OCI-LY1 (cell line): ENCODE measurements around the gene L3MBTL4.

Experiments
- H2AFZ ChIP-seq: fragments of 200-600 bp; sonication (generic), shearing (Covaris generic); 2 replicates; pipeline ENCODE4 v1.6.0; 2014; ENCODE audit warnings: antibody characterized with exemption, mild to moderate bottlenecking, low read length
- H3F3A ChIP-seq: fragments of 200-600 bp; sonication (generic), shearing (Covaris generic); 2 replicates; pipeline ENCODE4 v1.6.0; 2014; ENCODE audit warnings: mild to moderate bottlenecking, antibody characterized with exemption, low read length, moderate library complexity; ENCODE audit not compliant: insufficient read depth
- H3K27ac ChIP-seq: fragments of 200-600 bp; sonication (generic); 2 replicates; pipeline ENCODE4 v1.5.1; 2014; ENCODE audit warnings: low read length, mixed run types, mild to moderate bottlenecking, low read depth; ENCODE audit not compliant: poor library complexity, severe bottlenecking
- H3K27me3 ChIP-seq: fragments of 200-600 bp; sonication (generic); 2 replicates; pipeline ENCODE4 v1.6.0; 2014; ENCODE audit warnings: antibody characterized with exemption, mild to moderate bottlenecking, low read length, moderate library complexity; ENCODE audit not compliant: insufficient read depth
- H3K36me3 ChIP-seq: fragments of 200-600 bp; sonication (generic); 2 replicates; pipeline ENCODE4 v1.6.1; 2014; ENCODE audit warnings: mild to moderate bottlenecking, antibody characterized with exemption, low read length, moderate library complexity, mixed read lengths; ENCODE audit not compliant: insufficient read depth
- H3K4me1 ChIP-seq: fragments of 200-600 bp; sonication (generic); 2 replicates; pipeline ENCODE4 v1.5.1; 2014; ENCODE audit warnings: mild to moderate bottlenecking, low read length, moderate library complexity; ENCODE audit not compliant: insufficient read depth, severe bottlenecking
- H3K4me2 ChIP-seq: fragments of 200-600 bp; sonication (generic), shearing (Covaris generic); 2 replicates; pipeline ENCODE4 v1.6.1; 2014; ENCODE audit warnings: low read length
- H3K4me3 ChIP-seq: fragments of 200-600 bp; sonication (generic); 2 replicates; pipeline ENCODE4 v1.5.1; 2014; ENCODE audit warnings: low read length, low read depth, mild to moderate bottlenecking, mixed read lengths; ENCODE audit not compliant: poor library complexity, severe bottlenecking
- H3K79me2 ChIP-seq: fragments of 200-600 bp; shearing (Covaris generic); 2 replicates; pipeline ENCODE4 v1.6.1; 2016; ENCODE audit warnings: mixed run types, low read length, mixed read lengths; ENCODE audit not compliant: insufficient read depth
- H3K9ac ChIP-seq: fragments of 200-600 bp; sonication (generic), shearing (Covaris generic); 2 replicates; pipeline ENCODE4 v1.6.1; 2014; ENCODE audit warnings: mild to moderate bottlenecking, low read length, mixed read lengths
- H3K9me2 ChIP-seq: fragments of 200-600 bp; sonication (generic), shearing (Covaris generic); 2 replicates; pipeline ENCODE4 v1.6.1; 2014; ENCODE audit warnings: low read depth, mild to moderate bottlenecking, low read length, mixed read lengths
- H3K9me3 ChIP-seq: fragments of 200-600 bp; shearing (Covaris generic); 2 replicates; pipeline ENCODE4 v1.6.1; 2014; ENCODE audit warnings: low read length, mixed read lengths
- H4K20me1 ChIP-seq: fragments of 200-600 bp; sonication (generic), shearing (Covaris generic); 2 replicates; pipeline ENCODE4 v1.6.0; 2016; ENCODE audit warnings: mild to moderate bottlenecking, low read length; ENCODE audit not compliant: insufficient read depth
- EZH2 ChIP-seq: fragments of 200-600 bp; sonication (generic), shearing (Covaris generic); IDR thresholded peaks from 2 replicates; pipeline ENCODE4 v1.8.0; 2017; ENCODE audit warnings: borderline replicate concordance, mixed run types, mild to moderate bottlenecking, antibody characterized with exemption, low read length, moderate library complexity, mixed read lengths
- TF ChIP-seq, protein P1 (sequence below): fragments of 200-600 bp; sonication (generic), shearing (Covaris generic); IDR thresholded peaks from 2 replicates; pipeline ENCODE4 v1.5.1; 2017; ENCODE audit warnings: mild to moderate bottlenecking, antibody characterized with exemption, low read length, moderate library complexity, mixed read lengths

L3MBTL4 gene

DNA sequence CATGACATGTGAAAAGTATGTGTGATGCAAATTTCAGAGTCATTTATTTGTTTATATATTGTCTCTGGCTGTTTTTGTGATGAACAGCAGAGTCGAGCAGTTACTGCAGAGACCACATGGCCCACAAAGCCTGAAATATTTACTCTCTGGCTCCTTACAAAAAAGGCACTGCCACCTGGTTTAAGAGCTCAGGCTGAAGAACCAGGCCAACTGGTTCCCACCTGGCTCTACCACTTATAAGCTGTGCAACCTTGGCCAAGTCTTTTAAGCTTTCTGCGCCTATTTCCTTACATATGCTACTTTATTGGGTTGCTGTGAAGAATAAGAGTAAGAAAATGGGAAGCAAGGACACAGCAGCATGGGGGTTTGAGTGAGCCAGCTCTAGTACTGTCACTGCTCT, 207.6 kb downstream of the L3MBTL4 start:
- no peak overlapping the region for H3K9ac ChIP-seq
- H3K79me2 ChIP-seq: no peaks in the 10 kb centered on the region
- no peaks in the 10 kb centered on the region for H3K9me3 ChIP-seq
- no peak overlapping the region for H3K27ac ChIP-seq
- no peak overlapping the region for H3K4me3 ChIP-seq
- no peaks in the 10 kb centered on the region for H3K27me3 ChIP-seq
- no peak overlapping the region for H2AFZ ChIP-seq
- no peak overlapping the region for H3K4me2 ChIP-seq
- no peaks in the 10 kb centered on the region for H3K9me2 ChIP-seq
- no peaks in the 10 kb centered on the region for H3F3A ChIP-seq
- no peaks in the 10 kb centered on the region for H3K4me1 ChIP-seq
- TF ChIP-seq EZH2: no peak
- TF ChIP-seq, protein P1, sequence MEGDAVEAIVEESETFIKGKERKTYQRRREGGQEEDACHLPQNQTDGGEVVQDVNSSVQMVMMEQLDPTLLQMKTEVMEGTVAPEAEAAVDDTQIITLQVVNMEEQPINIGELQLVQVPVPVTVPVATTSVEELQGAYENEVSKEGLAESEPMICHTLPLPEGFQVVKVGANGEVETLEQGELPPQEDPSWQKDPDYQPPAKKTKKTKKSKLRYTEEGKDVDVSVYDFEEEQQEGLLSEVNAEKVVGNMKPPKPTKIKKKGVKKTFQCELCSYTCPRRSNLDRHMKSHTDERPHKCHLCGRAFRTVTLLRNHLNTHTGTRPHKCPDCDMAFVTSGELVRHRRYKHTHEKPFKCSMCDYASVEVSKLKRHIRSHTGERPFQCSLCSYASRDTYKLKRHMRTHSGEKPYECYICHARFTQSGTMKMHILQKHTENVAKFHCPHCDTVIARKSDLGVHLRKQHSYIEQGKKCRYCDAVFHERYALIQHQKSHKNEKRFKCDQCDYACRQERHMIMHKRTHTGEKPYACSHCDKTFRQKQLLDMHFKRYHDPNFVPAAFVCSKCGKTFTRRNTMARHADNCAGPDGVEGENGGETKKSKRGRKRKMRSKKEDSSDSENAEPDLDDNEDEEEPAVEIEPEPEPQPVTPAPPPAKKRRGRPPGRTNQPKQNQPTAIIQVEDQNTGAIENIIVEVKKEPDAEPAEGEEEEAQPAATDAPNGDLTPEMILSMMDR: no peak
- H3K36me3 ChIP-seq: no peaks in the 10 kb centered on the region
- no peaks in the 10 kb centered on the region for H4K20me1 ChIP-seq

DNA sequence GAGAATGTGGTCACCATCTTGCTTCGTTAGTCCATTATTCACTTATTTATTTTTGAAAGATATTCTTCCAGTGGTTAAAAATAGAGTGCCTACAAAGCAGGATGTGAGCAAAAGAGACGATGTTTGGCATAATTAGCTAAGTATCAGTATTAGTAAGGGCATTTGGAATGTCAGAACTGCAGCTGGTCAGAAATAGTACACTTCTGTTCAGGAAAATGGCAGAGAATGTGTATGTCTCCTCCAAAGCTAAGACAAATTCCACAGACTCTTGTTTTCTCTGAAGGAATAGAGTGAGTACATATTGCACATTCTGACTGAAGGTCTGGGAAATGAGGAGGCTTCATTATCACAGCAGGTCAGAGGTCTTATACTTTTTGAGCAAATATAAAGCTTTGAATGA, 209.0 kb downstream of the L3MBTL4 start:
- TF ChIP-seq, protein P1: no peak
- TF ChIP-seq EZH2: no peak
- Histone ChIP-seq H3K36me3 (no peaks in the 10 kb centered on the region), H3K27ac (no peak overlapping the region), H3K9me3 (no peaks in the 10 kb centered on the region), H3K9me2 (no peaks in the 10 kb centered on the region), H2AFZ (no peak overlapping the region), H3K79me2 (no peaks in the 10 kb centered on the region), H3K9ac (no peak overlapping the region), H3K27me3 (no peaks in the 10 kb centered on the region), H3F3A (no peaks in the 10 kb centered on the region), H4K20me1 (no peaks in the 10 kb centered on the region), H3K4me2 (no peak overlapping the region), H3K4me3 (no peak overlapping the region), H3K4me1 (no peaks in the 10 kb centered on the region)

DNA sequence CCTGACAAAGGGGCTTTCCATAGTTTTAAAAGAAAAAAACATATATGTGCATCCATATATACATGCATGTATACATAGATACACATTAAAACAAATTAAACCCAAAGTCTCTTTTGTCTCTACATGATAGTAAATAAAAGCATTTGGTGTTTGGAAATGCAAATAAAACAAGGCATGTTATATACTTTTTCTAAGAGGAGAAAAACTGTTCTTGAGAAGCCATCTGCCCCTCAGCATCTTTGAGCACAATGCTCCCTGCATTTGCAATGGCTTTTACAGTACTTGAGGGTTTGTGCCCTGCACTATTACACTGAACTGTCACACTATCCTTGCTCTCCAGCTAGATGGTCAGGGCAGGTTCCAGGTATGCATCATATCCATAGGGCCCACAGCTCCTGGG, 210.2 kb downstream of the L3MBTL4 start:
- H3K4me2 ChIP-seq: no peak overlapping the region
- no peaks in the 10 kb centered on the region for H3K9me2 ChIP-seq
- no peak overlapping the region for H2AFZ ChIP-seq
- no peak overlapping the region for H3K4me3 ChIP-seq
- no peaks in the 10 kb centered on the region for H3K4me1 ChIP-seq
- no peaks in the 10 kb centered on the region for H4K20me1 ChIP-seq
- no peak overlapping the region for H3K27ac ChIP-seq
- H3K27me3 ChIP-seq: no peaks in the 10 kb centered on the region
- no peaks in the 10 kb centered on the region for H3K9me3 ChIP-seq
- TF ChIP-seq, protein P1: no peak
- TF ChIP-seq EZH2: no peak
- no peaks in the 10 kb centered on the region for H3K36me3 ChIP-seq
- H3F3A ChIP-seq: no peaks in the 10 kb centered on the region
- no peak overlapping the region for H3K9ac ChIP-seq
- H3K79me2 ChIP-seq: no peaks in the 10 kb centered on the region
